Kasumi-1 (cell line): Measurements from ENCODE around the gene CEP170.
"Not testable (repeated sequence)": the region's sequence is repeated elsewhere in the genome, so short reads cannot be mapped to it uniquely, and the experiment has no call there.

ENCODE experiments used
- DNase-seq, 2 experiments: peaks; one replicate each; lab custom pipeline; 2025; lab: John Stamatoyannopoulos, UW

CEP170 gene

GRCh38 chr1:243233908-243234307 lies 21.2 kb downstream of the CEP170 start:
- no peak for DNase-seq

DNA sequence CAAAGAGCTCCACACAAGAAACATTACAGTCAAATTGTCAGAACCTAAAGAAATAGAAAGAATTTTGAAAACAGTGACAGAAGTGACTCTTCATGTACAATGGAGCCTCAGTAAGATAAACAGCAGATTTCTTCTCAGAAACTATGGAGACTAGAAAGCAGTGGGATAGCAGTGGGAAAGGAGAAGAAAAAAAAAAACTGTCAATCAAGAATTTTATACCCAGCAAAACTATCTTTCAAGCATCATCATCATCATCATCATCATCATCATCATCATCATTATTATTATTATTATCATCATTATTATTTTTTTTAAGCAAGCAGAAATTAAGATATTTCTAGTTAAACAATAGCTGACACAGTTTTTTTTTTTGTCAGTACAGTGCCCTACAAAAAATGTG lies 24.2 kb downstream of the CEP170 start:
- no peak for DNase-seq

- no peak for DNase-seq
Observed at GRCh38 chr1:243229526-243229925, 25.6 kb downstream of the CEP170 start.

- no peak for DNase-seq
Observed at GRCh38 chr1:243227622-243228021, 27.5 kb downstream of the CEP170 start.

DNA sequence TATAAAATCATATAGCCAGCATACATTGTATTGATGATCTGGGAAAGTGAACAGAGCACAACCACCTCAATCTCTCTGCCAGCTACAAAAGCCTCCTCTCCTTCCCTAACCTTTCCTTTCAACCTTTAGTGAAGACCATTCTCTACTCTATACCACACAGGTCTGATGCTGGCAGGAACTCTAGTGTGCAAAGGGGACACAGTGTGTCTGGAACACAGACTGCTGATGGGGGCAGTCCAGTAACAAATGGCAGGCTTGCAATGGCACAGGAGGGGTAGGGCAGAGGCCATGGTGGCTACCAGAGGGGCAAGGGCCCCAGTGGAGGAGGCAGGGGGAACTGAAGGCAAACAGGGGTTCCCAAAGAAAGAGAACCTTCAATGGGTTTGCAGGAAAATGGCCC lies 37.0 kb downstream of the CEP170 start:
- DNase-seq, result no peak

GRCh38 chr1:243217349-243217748 lies 37.7 kb downstream of the CEP170 start:
- DNase-seq, result no peak

DNA sequence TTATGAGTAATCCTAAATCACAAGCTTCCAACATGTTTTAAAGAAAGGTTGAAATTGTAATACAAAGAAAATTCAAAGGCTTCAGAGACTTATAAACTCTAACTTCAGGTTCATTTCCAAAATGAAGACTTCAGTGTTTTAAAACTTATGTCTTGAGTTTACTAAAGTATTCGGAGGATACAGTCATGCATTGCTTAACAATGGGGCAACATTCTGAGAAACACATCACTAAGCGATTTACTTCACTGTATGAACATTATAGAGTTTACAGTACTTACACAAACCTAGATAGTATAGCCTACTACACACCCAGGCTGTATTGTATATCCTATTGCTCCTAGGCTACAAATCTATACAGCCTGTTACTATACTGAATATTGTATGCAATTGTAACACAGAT lies 38.3 kb downstream of the CEP170 start:
- no peak for DNase-seq

DNA sequence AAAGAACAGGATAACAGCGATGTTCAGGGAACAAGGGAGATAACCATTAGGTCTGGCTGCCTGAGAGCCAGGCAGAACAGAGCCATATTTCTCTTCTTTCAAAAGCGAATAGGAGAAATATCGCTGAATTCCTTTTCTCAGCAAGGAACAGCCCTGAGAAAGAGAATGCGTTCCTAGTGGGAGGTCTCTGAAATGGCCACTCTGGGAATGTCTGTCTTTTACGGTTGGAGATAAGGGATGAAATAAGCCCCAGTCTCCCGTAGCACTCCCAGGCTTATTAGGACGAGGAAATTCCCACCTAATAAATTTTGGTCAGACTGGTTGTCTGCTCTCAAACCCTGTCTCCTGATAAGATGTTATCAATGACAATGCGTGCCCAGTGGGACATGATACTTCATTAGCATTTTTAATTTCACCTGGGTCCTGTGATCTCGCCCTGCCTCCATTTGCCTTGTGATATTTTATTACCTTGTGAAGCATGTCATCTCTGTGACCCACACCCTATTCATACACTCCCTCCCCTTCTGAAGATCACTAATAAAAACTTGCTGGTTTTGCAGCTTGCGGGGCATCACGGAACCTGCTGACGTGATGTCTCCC lies 39.7 kb downstream of the CEP170 start:
- DNase-seq, result not testable (repeated sequence)

DNA sequence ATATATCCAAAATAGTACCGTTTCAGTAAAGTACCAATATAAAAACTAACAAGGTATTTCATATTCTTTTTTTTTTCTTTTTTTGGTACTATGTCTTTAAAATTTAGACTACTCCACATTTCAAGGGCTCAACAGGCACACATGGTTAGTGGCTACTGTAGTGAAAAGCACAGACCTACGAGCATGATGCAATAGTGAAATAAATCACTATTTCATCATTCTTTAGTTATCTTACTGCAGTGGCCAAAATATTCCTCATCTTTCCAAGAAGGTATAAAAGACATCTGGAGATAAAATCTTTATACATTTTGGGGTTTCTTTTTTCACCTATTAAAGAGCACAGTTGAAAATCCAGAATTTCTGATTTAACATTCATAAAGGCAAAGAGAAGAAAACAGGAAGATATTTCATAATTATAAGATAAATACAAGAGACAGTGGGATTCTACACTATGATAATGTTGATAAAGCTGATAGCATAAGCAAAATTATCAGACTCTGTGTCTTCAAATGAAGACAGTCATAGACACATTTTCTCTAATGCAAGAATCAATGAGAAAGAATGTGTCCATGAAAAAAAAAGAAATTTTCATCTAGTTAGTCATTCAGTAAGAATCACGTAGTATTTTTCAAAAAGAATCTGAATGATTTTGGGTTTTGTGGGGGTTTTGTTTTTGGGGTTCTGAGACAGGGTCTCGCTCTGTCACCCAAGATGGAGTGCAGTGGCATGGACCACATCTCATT lies 41.9 kb downstream of the CEP170 start:
- DNase-seq, result no peak

- not testable (repeated sequence) for DNase-seq
Observed at GRCh38 chr1:243211984-243212383, 43.1 kb downstream of the CEP170 start.

DNA sequence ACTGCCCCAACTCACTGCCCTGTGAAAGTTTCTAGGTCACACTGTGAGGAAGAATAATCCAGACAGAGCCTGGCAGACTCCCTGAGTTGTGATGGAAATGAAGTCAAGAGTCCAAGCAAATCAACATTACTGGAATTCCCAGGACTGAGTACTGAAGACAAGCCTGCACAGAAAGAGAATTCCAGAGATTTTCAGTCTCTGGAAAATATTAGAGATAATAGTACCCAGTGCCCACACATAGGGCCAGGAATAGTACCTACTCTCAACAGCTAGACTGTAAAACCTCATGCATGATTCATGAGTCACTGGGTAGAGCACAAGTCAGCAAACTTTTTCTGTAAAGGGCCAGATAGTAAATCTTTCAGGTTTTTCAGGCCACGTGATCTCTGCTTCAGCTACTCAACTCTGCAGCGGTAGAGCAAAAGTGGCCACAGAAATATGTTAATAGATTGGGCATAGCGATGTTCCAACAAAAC lies 50.0 kb downstream of the CEP170 start:
- not testable (repeated sequence) for DNase-seq

DNA sequence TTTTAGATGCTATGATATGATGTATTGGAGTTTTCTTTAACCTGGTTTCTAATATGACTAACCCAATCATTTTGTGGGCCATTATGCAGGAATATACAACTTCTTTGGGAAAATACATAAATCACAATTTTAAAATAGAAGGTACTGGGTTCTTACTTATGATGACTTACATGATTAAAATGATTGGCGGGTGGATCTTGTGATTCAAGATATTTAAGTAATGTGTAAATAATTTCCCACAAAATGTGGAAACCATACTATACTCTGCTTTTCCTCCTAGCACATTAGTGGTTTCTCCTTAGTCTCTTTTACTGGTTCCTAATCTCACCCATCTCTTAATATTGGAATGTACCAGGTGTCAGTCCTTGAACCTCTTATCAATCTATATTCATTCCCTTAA lies 50.7 kb downstream of the CEP170 start:
- DNase-seq, result not testable (repeated sequence)

DNA sequence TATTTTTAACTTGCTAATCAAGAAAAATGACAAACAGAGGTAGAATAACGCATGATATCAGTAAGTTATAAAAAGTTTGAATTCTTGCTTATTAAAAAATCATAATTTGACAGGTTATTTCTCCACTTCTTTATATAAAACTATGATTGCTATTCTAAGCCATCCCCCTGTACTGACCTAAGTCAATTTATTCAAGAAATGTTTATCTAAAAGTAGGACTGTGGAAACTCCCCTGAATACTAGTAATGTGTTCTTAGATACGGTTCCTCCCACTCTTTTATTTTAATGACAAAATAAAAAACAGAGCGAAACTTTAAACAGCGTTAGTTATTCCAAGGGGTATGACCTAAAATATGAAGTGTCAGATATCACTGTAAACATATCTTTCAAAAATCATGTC lies 51.9 kb downstream of the CEP170 start:
- not testable (repeated sequence) for DNase-seq

DNA sequence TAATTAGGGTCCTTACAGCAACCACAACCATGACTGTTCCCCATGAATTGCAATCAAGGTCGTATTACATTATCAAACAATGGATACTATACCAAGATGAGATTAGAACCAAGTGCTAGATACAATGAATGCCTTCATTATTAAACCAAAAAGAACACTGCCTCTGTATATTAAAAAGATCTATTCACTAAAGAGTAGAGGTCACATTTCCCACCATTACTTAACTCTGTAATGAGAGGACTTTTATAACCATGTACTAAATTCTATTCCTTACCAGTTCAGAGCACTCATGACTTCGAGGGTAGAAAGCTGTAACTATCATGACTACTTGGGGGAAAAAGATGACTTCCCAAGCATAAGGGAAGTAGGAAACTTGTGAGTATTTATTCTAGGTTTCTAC lies 53.8 kb downstream of the CEP170 start:
- DNase-seq, result not testable (repeated sequence)

DNA sequence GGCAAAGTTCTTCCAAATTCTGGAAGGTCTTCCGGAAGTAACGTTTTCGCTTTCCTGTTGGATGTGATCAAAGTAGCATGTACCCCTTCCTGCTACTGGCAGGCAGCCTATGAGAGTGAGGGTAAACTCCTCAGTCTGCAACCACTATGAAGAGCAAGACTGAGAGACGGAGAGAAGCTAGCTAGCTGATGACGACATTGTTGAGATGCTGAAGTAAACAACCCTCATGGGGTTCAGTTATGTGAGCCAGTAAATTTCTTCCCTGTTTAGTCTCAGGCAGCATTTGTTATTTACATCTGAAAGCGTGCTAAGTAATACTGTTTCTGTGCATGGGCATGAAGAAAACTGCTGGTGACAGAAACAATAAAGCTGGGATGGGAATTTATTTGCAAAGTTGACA lies 57.6 kb downstream of the CEP170 start:
- not testable (repeated sequence) for DNase-seq

- not testable (repeated sequence) for DNase-seq
Observed at GRCh38 chr1:243193330-243193729, 61.8 kb downstream of the CEP170 start.

DNA sequence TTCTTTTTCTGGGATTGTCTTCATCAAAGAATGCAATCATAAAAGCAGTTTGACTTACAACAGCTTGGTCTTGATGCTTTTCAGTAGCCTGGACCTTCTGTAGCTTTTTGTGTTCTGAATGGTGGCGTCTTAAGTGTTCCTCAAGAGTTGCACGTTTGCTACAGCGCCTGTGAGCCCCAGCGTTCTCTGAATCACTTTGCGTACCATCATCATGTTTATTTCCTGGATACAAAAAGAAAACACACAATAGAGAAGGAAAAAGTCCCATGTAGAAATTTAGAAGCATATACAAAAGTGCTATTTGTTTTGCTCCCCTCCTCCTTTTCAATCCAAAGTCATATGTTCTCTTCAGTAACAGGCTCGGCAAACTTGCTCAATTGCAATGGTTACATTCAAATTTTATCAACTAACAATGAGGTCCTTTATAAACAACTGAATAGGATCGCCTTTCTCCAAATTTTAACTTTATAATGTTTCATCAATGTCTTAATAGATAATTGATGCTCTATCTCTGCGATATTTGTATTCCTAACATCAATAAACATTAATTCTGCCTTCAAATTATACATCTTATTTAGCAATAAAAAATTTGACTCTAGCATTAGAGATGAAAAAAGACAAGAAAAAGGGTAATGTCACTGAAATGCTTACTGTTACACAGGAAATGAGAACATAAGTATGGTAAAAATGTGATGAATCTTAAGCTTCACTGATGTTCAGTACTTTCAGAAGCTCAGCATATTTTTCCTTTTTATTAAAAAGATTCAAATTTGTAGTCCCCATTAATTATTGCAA lies 68.7 kb downstream of the CEP170 start:
- not testable (repeated sequence) for DNase-seq

GRCh38 chr1:243184787-243185186 lies 70.3 kb downstream of the CEP170 start:
- DNase-seq, result not testable (repeated sequence)

GRCh38 chr1:243183661-243184060 lies 71.4 kb downstream of the CEP170 start:
- not testable (repeated sequence) for DNase-seq

DNA sequence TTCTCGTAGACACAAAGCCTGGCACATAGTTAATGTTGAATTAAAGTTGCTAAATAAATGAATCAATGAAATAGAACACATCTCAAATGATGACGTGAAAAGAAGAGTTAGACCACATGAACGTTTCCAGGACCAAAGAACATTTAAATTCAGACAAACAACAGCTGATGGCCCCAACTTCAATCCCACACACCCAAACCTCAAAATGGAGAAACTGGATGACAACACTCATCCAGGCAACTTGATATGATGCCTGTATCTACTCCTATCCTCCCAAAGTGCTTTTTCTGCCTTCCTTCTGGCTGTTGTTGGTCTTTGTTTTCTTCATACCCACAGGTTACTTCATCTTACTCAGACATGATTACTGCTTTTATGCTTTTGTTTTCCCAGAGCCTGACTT lies 71.9 kb downstream of the CEP170 start:
- not testable (repeated sequence) for DNase-seq

DNA sequence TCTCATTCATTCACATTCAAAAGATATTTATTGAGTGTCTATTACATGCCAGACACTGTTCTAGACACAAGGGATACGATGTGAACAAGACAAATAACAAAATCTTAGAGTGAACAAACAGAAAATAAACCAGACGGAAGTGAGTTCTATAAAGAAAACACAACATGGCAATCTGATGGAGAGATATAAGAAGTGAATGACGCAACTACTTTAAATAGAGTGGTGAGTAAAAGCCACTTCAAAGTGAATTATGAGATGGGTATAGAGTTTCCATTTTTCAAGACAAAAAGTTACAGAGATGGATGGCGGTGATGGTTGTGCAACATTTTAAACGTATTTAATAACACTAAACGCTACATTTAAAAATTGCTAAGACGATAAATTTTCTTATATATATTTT lies 75.4 kb downstream of the CEP170 start:
- DNase-seq, result no peak

DNA sequence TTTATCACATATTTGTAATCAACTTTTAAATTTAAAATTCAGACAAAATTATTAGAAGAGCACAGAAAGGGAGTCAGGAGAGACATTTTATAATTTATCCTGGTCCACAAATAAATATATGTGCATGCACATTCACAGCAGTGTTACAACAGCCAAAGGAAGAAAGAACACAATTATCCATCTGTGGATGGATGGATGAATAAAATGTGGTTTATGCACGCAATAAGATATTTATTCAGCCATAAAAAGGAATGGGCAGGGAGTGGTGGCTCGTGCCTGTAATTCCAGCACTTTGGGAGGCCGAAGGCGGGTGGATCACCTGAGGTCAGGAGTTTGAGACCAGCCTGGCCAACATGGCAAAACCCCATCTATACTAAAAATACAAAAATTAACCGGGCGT lies 77.3 kb downstream of the CEP170 start:
- not testable (repeated sequence) for DNase-seq
